ENCODE results near the gene DUSP1.

DNA sequence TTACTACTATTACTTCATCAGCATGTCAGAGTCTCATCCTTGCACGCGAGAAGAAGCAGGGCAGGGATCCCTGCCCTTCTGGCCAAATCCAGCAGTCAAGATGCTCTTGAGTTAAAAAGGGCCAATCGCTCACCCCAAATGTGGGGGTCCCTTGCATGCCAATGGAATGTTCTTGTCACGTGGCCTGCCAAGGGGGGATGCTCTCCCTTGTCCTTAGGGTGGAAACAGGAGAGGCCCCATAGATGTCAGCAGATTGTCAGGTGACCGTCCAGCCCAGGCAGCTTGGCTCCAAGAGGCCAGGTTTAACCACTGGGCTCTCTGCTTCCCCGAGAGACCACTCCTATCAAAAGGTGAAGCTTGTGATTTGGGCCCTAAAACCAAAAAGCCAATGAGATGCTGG is 25.3 kb upstream of the DUSP1 start:
- TF ChIP-seq, protein P1, sequence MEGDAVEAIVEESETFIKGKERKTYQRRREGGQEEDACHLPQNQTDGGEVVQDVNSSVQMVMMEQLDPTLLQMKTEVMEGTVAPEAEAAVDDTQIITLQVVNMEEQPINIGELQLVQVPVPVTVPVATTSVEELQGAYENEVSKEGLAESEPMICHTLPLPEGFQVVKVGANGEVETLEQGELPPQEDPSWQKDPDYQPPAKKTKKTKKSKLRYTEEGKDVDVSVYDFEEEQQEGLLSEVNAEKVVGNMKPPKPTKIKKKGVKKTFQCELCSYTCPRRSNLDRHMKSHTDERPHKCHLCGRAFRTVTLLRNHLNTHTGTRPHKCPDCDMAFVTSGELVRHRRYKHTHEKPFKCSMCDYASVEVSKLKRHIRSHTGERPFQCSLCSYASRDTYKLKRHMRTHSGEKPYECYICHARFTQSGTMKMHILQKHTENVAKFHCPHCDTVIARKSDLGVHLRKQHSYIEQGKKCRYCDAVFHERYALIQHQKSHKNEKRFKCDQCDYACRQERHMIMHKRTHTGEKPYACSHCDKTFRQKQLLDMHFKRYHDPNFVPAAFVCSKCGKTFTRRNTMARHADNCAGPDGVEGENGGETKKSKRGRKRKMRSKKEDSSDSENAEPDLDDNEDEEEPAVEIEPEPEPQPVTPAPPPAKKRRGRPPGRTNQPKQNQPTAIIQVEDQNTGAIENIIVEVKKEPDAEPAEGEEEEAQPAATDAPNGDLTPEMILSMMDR (IDR thresholded peaks at IDR 0.05): no peak
- no peak for TF ChIP-seq POLR2A (IDR thresholded peaks at IDR 0.05)
